Sigmoid colon (tissue), 7 donors: ENCODE results near the gene SNX7. TPM values are rescaled to one million over a fixed set of nuclear protein-coding genes. Genes with fewer than 3 reads are reported as not detected.

ENCODE experiments used
- DNase-seq: peaks from one replicate; pipeline ENCODE4 v3.0.0-alpha.2; 2019
- H3K27ac ChIP-seq, 4 donors: fragments of 200-600 bp; sonication (generic); one replicate each; pipeline ENCODE4 v1.5.1; 2016 to 2019; ENCODE audit warnings: mild to moderate bottlenecking in 1 of 4
- H3K27me3 ChIP-seq, 3 donors: fragments of 200-600 bp; sonication (generic); one replicate each; pipeline ENCODE4 v1.5.1; 2019; ENCODE audit warnings: mild to moderate bottlenecking in 1 of 3
- H3K36me3 ChIP-seq, 4 donors: fragments of 200-600 bp; sonication (generic); one replicate each; pipeline ENCODE4 v1.5.1; 2016 to 2019
- H3K4me1 ChIP-seq, 4 donors: fragments of 200-600 bp; sonication (generic); one replicate each; pipeline ENCODE4 v1.5.1; 2017 to 2019
- H3K4me3 ChIP-seq, 4 donors: fragments of 200-600 bp; sonication (generic); one replicate each; pipeline ENCODE4 v1.5.1; 2017 to 2019; ENCODE audit warnings: mild to moderate bottlenecking in 2 of 4, moderate library complexity in 1 of 4
- H3K9me3 ChIP-seq, 4 donors: fragments of 200-600 bp in 3 of 4; sonication (generic) in 3 of 4; one replicate each; pipeline versions ENCODE4 v1.5.1 to v1.6.1; 2013 to 2019
- CTCF ChIP-seq, 4 experiments: fragments of 450-650 bp in 3 of 4; fragments of 200-600 bp in 1 of 4; IDR thresholded peaks; one replicate each; pipeline ENCODE4 v1.5.1; 2016 to 2019; ENCODE audit warnings: antibody characterized with exemption in 4 of 4, mild to moderate bottlenecking in 3 of 4, moderate library complexity in 2 of 4
- EP300 ChIP-seq, 4 donors: sonication (generic); formaldehyde crosslinking; IDR thresholded peaks; one replicate each; pipeline ENCODE4 v1.6.1; 2017; ENCODE audit warnings: antibody characterized with exemption in 4 of 4
- POLR2A ChIP-seq, 2 donors: fragments of 450-650 bp; IDR thresholded peaks; one replicate each; pipeline ENCODE4 v1.6.1; 2016; ENCODE audit warnings: antibody characterized with exemption in 2 of 2, mild to moderate bottlenecking in 2 of 2, moderate library complexity in 2 of 2
- POLR2AphosphoS5 ChIP-seq, 4 donors: sonication (generic); formaldehyde crosslinking; IDR thresholded peaks; one replicate each; pipeline ENCODE4 v1.6.1; 2017; ENCODE audit warnings: antibody characterized with exemption in 4 of 4
- WGBS, 2 donors: extraction: QIAGEN DNeasy Blood & Tissue Kit; methylation state at CpG; one replicate each; pipeline ENCODE4 v1.1.7; 2013; 5-methylcytosine and 5-hydroxymethylcytosine counted together
- intact Hi-C: fragments of 100-400 bp; cut with DNase I; formaldehyde crosslinking; loops from one replicate; pipeline ENCODE4 v1.15.1; 2023
- polyA plus RNA-seq, 3 donors: library from polyadenylated mRNA; stranded (reverse); fragments of 200-250 nt; gene quantifications; one replicate each; pipeline ENCODE4 v1.2.3, GENCODE V29; 2013
- total RNA-seq, 4 donors: library from RNA; depleted of rRNA; stranded (reverse); fragments of >200 nt; gene quantifications; one replicate each; pipeline ENCODE4 v1.1.0, GENCODE V29; 2016
- donor health status: healthy with polysubstance abuse.
- donor health status: Bipolar disorder and iron deficiency.
- donor health status: healthy.

SNX7 gene
- total and polyA plus RNA-seq, 7 donors: 27.1 to 46.7 (median 38.2) TPM

DNA sequence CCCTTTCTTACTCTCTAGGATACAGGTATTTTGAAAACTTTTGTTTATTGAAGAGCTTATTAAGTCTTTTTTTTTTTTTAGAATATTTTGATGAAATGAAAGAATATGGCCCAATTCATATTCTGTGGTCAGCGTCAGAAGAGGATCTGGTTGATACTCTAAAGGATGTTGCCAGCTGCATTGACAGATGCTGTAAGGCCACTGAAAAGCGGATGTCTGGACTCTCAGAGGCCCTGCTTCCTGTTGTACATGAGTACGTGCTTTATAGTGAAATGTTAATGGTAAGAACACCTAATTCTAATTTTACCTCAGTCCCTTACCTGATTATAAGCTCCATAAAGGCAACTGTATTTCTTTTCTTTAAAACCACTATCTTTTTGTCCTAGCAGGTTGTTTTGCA, 37.1 kb downstream of the SNX7 start:
- H3K27me3 ChIP-seq: no peaks in the 10 kb centered on the region
- H3K9me3 ChIP-seq: no peaks in the 10 kb centered on the region
- no peak overlapping the region for H3K4me3 ChIP-seq
- TF ChIP-seq CTCF (IDR thresholded peaks at IDR 0.05): no peak
- no peak for TF ChIP-seq EP300 (IDR thresholded peaks at IDR 0.05)
- no peak for TF ChIP-seq POLR2A (IDR thresholded peaks at IDR 0.05)
- no peak for TF ChIP-seq POLR2AphosphoS5 (IDR thresholded peaks at IDR 0.05)
- peaks cover 0 to 11% (median 7%) of the 10 kb centered on the region in 4 donors for H3K4me1 ChIP-seq
- 84 to 93% methylated on average over 3 of the region's 3 CpGs for WGBS, 2 donors
- no peak overlapping the region for H3K27ac ChIP-seq
- intact Hi-C loops: no loop called here
- no peak for DNase-seq
- peaks cover 0 to 22% (median 0%) of the 10 kb centered on the region in 4 donors for H3K36me3 ChIP-seq

DNA sequence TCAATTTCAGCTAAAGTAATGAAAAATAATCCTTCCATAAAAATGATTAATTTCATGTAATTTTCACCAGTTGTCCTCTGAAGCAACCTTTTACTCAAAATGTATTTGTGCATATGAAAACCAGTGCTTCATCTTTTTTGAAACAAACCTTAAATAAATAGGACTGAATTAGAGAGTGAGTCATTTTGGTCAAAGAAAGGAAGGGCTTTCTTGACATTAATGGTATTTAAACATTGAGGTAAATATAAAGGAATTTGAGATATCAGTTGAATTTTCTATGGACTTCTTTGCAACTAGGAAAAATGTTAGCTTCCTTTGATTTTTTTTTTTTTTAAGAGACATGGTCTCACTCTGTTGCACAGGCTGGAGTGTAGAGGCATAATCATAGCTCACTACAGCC, 38.7 kb downstream of the SNX7 start:
- DNase-seq: no peak
- no peak overlapping the region for H3K4me3 ChIP-seq
- intact Hi-C loops: no loop called here
- no peak for TF ChIP-seq POLR2A (IDR thresholded peaks at IDR 0.05)
- H3K9me3 ChIP-seq: no peaks in the 10 kb centered on the region
- H3K36me3 ChIP-seq: peaks cover 0 to 22% (median 0%) of the 10 kb centered on the region in 4 donors
- H3K4me1 ChIP-seq: peaks cover 0 to 11% (median 7%) of the 10 kb centered on the region in 4 donors
- H3K27me3 ChIP-seq: no peaks in the 10 kb centered on the region
- no peak overlapping the region for H3K27ac ChIP-seq

- intact Hi-C loops: no loop called here
- TF ChIP-seq CTCF (IDR thresholded peaks at IDR 0.05): no peak
- no peak for TF ChIP-seq POLR2A (IDR thresholded peaks at IDR 0.05)
- TF ChIP-seq EP300 (IDR thresholded peaks at IDR 0.05): no peak
- no peak for TF ChIP-seq POLR2AphosphoS5 (IDR thresholded peaks at IDR 0.05)
- no peak for DNase-seq
- Histone ChIP-seq H3K4me1 (peaks cover 0 to 11% (median 7%) of the 10 kb centered on the region in 4 donors), H3K9me3 (no peaks in the 10 kb centered on the region), H3K36me3 (peaks cover 0 to 9% (median 0%) of the 10 kb centered on the region in 4 donors), H3K4me3 (no peak overlapping the region), H3K27me3 (no peaks in the 10 kb centered on the region), H3K27ac (no peak overlapping the region)
- WGBS, 2 donors: 81 to 95% methylated on average over 1 of the region's 1 CpG
Observed at GRCh38 chr1:98702976-98703375, 41.5 kb downstream of the SNX7 start.

DNA sequence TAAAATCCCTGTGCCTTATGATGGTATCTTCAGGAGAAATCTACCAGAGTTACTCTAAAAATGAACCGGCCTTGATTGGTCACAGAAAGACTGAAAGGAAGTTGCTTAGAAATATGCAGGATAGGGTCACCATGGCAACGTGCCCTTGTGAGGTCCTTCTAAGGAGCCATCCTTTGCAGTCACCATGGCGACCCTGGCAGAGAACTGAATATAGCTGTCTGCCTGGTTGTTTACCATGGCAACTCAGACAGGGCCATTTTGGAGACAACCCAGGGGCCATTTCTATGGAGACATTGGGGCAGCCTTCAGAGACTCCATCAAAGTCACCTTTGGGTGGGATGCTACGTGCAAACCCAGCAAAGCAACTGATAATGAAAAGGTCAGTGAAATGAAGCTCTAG, 43.0 kb downstream of the SNX7 start:
- WGBS, 2 donors: 89 to 93% methylated on average over 4 of the region's 4 CpGs
- intact Hi-C loops: no loop called here
- TF ChIP-seq POLR2A (IDR thresholded peaks at IDR 0.05): no peak
- no peak for TF ChIP-seq EP300 (IDR thresholded peaks at IDR 0.05)
- Histone ChIP-seq H3K4me3 (no peak overlapping the region), H3K27ac (no peak overlapping the region), H3K36me3 (peaks cover 0 to 9% (median 0%) of the 10 kb centered on the region in 4 donors), H3K4me1 (peaks cover 0 to 5% (median 4%) of the 10 kb centered on the region in 4 donors), H3K9me3 (no peaks in the 10 kb centered on the region), H3K27me3 (no peaks in the 10 kb centered on the region)
- DNase-seq: no peak

- TF ChIP-seq EP300 (IDR thresholded peaks at IDR 0.05) (no peak), POLR2A (IDR thresholded peaks at IDR 0.05) (no peak), POLR2AphosphoS5 (IDR thresholded peaks at IDR 0.05) (no peak), CTCF (IDR thresholded peaks at IDR 0.05) (no peak)
- no peak for DNase-seq
- no peak overlapping the region for H3K4me3 ChIP-seq
- H3K36me3 ChIP-seq: peaks cover 0 to 9% (median 0%) of the 10 kb centered on the region in 4 donors
- no peaks in the 10 kb centered on the region for H3K27me3 ChIP-seq
- H3K4me1 ChIP-seq: peaks cover 0 to under 1% (median 0%) of the 10 kb centered on the region in 4 donors
- H3K27ac ChIP-seq: no peak overlapping the region
- H3K9me3 ChIP-seq: no peaks in the 10 kb centered on the region
- intact Hi-C loops: no loop called here
- WGBS, 2 donors: 79 to 89% methylated on average over 1 of the region's 1 CpG
Observed at GRCh38 chr1:98704971-98705370, 43.5 kb downstream of the SNX7 start.

DNA sequence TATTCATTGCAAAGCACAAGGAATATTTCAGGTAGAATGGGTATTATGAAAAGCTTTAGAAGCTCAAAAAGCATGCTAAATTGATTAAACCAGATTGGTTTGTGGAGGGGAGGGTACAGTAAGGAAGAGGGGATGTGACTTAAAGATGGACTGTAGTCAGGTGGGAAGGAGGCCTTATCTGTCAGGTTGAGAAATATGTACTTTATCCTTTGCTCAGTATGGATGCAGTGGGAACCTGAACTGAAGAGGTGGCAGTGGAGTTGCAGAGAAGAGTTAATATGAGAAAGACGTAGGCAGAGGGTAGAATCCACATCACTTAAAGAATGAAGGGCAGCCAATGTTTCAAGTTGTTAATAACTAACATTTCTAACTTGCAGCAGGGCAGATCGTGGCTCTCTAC, 44.1 kb downstream of the SNX7 start:
- DNase-seq: no peak
- intact Hi-C loops: no loop called here
- H3K27ac ChIP-seq: no peak overlapping the region
- peaks cover 0 to 9% (median 0%) of the 10 kb centered on the region in 4 donors for H3K36me3 ChIP-seq
- TF ChIP-seq POLR2A (IDR thresholded peaks at IDR 0.05): no peak
- TF ChIP-seq POLR2AphosphoS5 (IDR thresholded peaks at IDR 0.05): no peak
- TF ChIP-seq CTCF (IDR thresholded peaks at IDR 0.05): no peak
- no peak for TF ChIP-seq EP300 (IDR thresholded peaks at IDR 0.05)
- WGBS, 2 donors: 83 to 92% methylated on average over 2 of the region's 2 CpGs
- no peaks in the 10 kb centered on the region for H3K27me3 ChIP-seq
- no peaks in the 10 kb centered on the region for H3K9me3 ChIP-seq
- no peak overlapping the region for H3K4me3 ChIP-seq
- H3K4me1 ChIP-seq: no peaks in the 10 kb centered on the region
